ENCODE measurements around the gene ZNF521.

Gene ZNF521

GRCh38 chr18:25335062-25335461 lies 16.9 kb downstream of the ZNF521 start:
- no peak for DNase-seq

- no peak for DNase-seq
Observed at GRCh38 chr18:25334588-25334987, 17.4 kb downstream of the ZNF521 start.

- DNase-seq: no peak
Observed at GRCh38 chr18:25332002-25332401, 20.0 kb downstream of the ZNF521 start.

GRCh38 chr18:25329783-25330182 lies 22.2 kb downstream of the ZNF521 start:
- DNase-seq: no peak

- no peak for DNase-seq
Observed at GRCh38 chr18:25327584-25327983, 24.4 kb downstream of the ZNF521 start.

GRCh38 chr18:25326361-25326952 lies 25.5 kb downstream of the ZNF521 start:
- no peak for DNase-seq

- DNase-seq: no peak
Observed at GRCh38 chr18:25322806-25323205, 29.2 kb downstream of the ZNF521 start.

- DNase-seq: no peak
Observed at GRCh38 chr18:25316381-25317018, 35.5 kb downstream of the ZNF521 start.

GRCh38 chr18:25314838-25315190 lies 37.2 kb downstream of the ZNF521 start:
- DNase-seq: no peak

GRCh38 chr18:25314151-25314837 lies 37.7 kb downstream of the ZNF521 start:
- no peak for DNase-seq

- no peak for DNase-seq
Observed at GRCh38 chr18:25313268-25313667, 38.7 kb downstream of the ZNF521 start.

GRCh38 chr18:25310045-25310444 lies 41.9 kb downstream of the ZNF521 start:
- DNase-seq: peak; percentile 13

- no peak for DNase-seq
Observed at GRCh38 chr18:25308381-25308780, 43.6 kb downstream of the ZNF521 start.

- no peak for DNase-seq
Observed at GRCh38 chr18:25307192-25307591, 44.8 kb downstream of the ZNF521 start.

GRCh38 chr18:25306671-25307070 lies 45.3 kb downstream of the ZNF521 start:
- no peak for DNase-seq

- no peak for DNase-seq
Observed at GRCh38 chr18:25305584-25305983, 46.4 kb downstream of the ZNF521 start.

GRCh38 chr18:25300492-25300891 lies 51.5 kb downstream of the ZNF521 start:
- no peak for DNase-seq

GRCh38 chr18:25299426-25300300 lies 52.3 kb downstream of the ZNF521 start:
- no peak for DNase-seq

GRCh38 chr18:25298853-25299274 lies 53.1 kb downstream of the ZNF521 start:
- DNase-seq: no peak

- no peak for DNase-seq
Observed at GRCh38 chr18:25295624-25296138, 56.3 kb downstream of the ZNF521 start.

GRCh38 chr18:25291150-25291549 lies 60.8 kb downstream of the ZNF521 start:
- no peak for DNase-seq

GRCh38 chr18:25289001-25289631 lies 62.9 kb downstream of the ZNF521 start:
- no peak for DNase-seq
